ENCODE results near the gene NRDE2. TPM values are rescaled to one million over a fixed set of nuclear protein-coding genes. Genes with fewer than 3 reads are reported as not detected.

The NRDE2 gene, protein sequence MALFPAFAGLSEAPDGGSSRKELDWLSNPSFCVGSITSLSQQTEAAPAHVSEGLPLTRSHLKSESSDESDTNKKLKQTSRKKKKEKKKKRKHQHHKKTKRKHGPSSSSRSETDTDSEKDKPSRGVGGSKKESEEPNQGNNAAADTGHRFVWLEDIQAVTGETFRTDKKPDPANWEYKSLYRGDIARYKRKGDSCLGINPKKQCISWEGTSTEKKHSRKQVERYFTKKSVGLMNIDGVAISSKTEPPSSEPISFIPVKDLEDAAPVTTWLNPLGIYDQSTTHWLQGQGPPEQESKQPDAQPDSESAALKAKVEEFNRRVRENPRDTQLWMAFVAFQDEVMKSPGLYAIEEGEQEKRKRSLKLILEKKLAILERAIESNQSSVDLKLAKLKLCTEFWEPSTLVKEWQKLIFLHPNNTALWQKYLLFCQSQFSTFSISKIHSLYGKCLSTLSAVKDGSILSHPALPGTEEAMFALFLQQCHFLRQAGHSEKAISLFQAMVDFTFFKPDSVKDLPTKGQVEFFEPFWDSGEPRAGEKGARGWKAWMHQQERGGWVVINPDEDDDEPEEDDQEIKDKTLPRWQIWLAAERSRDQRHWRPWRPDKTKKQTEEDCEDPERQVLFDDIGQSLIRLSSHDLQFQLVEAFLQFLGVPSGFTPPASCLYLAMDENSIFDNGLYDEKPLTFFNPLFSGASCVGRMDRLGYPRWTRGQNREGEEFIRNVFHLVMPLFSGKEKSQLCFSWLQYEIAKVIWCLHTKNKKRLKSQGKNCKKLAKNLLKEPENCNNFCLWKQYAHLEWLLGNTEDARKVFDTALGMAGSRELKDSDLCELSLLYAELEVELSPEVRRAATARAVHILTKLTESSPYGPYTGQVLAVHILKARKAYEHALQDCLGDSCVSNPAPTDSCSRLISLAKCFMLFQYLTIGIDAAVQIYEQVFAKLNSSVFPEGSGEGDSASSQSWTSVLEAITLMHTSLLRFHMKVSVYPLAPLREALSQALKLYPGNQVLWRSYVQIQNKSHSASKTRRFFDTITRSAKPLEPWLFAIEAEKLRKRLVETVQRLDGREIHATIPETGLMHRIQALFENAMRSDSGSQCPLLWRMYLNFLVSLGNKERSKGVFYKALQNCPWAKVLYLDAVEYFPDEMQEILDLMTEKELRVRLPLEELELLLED
- 10 to 100 TPM; 11.2 to 20.0 (median 16.3) TPM for polyA plus RNA-seq
- long read RNA-seq, donor 1, result 0 reads
- long read RNA-seq, donor 2, partial matches to known transcripts, result 0 of 1 reads
- long read RNA-seq, donor 2, other reads (novel, unspliced or antisense), result 0 of 1 reads
- long read RNA-seq, donor 3, partial matches to known transcripts, result 0 of 2 reads
- long read RNA-seq, donor 3, other reads (novel, unspliced or antisense), result 0 of 2 reads
- long read RNA-seq, donor 4, result 0 reads
- long read RNA-seq, donor 5, partial matches to known transcripts, result 0 of 2 reads
- long read RNA-seq, donor 5, other reads (novel, unspliced or antisense), result 0 of 2 reads
- long read RNA-seq, donor 6, partial matches to known transcripts, result 0 of 4 reads
- long read RNA-seq, donor 6, other reads (novel, unspliced or antisense), result 0 of 4 reads
- long read RNA-seq, donor 7, result 0 reads
- long read RNA-seq, donor 8, result 0 reads
- long read RNA-seq, donor 9, partial matches to known transcripts, result 0 of 1 reads
- long read RNA-seq, donor 9, other reads (novel, unspliced or antisense), result 0 of 1 reads
- long read RNA-seq, donor 10, partial matches to known transcripts, result 0 of 3 reads
- long read RNA-seq, donor 10, other reads (novel, unspliced or antisense), result 0 of 3 reads

GRCh38 chr14:90331497-90332270, at the start of gene NRDE2:
TSS of gene NRDE2 (minus strand) at chr14:90331941. CDS start at chr14:90331904, 37 bp downstream.
- H3K36me3 ChIP-seq (ENCODE audit: control insufficient read depth in 3 of 3, insufficient read depth in 2 of 3, low read depth in 1 of 3, low read length in 3 of 3), result peaks cover 0 to 9% (median 0%) of the 10 kb centered on the region in 3 donors
- peaks cover 2 to 14% (median 4%) of the 10 kb centered on the region in 3 donors for H3K4me1 ChIP-seq (ENCODE audit: control insufficient read depth in 3 of 3, insufficient read depth in 2 of 3, low read depth in 1 of 3, low read length in 2 of 3)
- H3K9me3 ChIP-seq (ENCODE audit: control insufficient read depth in 2 of 2, insufficient read depth in 1 of 2, low read depth in 1 of 2, low read length in 1 of 2), result no peaks in the 10 kb centered on the region
- WGBS, 3 donors, result 1 to 3% (median 1%) methylated on average over 46 of the region's 46 CpGs
- DNase-seq (peak; percentile 99), FAIRE-seq (no peak)
- peak within 1 kb of the TSS; percentile 57 to 78 (median 67) for H3K4me3 ChIP-seq (ENCODE audit: low read depth in 1 of 3, low read length in 3 of 3)
- no peaks in the 10 kb centered on the region for H3K27me3 ChIP-seq (ENCODE audit: control insufficient read depth in 3 of 3, insufficient read depth in 3 of 3, low read length in 3 of 3)
- peak within 1 kb of the TSS; percentile 62 to 92 (median 83) for H3K27ac ChIP-seq (ENCODE audit: low read depth in 1 of 3, low read length in 2 of 3)

- peak overlapping the region in 2 of 3 donors; percentile 61 to 70 for H3K4me3 ChIP-seq (ENCODE audit: low read depth in 1 of 3, low read length in 3 of 3)
- DNase-seq (peak; percentile 83 to 88), FAIRE-seq (no peak)
- peaks cover 4 to 59% (median 6%) of the 10 kb centered on the region in 3 donors for H3K4me1 ChIP-seq (ENCODE audit: control insufficient read depth in 3 of 3, insufficient read depth in 2 of 3, low read depth in 1 of 3, low read length in 2 of 3)
- H3K9me3 ChIP-seq (ENCODE audit: control insufficient read depth in 2 of 2, insufficient read depth in 1 of 2, low read depth in 1 of 2, low read length in 1 of 2), result no peaks in the 10 kb centered on the region
- 32 to 50% (median 43%) methylated on average over 8 of the region's 8 CpGs for WGBS, 3 donors
- H3K36me3 ChIP-seq (ENCODE audit: control insufficient read depth in 3 of 3, insufficient read depth in 2 of 3, low read depth in 1 of 3, low read length in 3 of 3), result no peaks in the 10 kb centered on the region
- peak overlapping the region; percentile 75 to 99 (median 98) for H3K27ac ChIP-seq (ENCODE audit: low read depth in 1 of 3, low read length in 2 of 3)
- no peaks in the 10 kb centered on the region for H3K27me3 ChIP-seq (ENCODE audit: control insufficient read depth in 3 of 3, insufficient read depth in 3 of 3, low read length in 3 of 3)
Measured at GRCh38 chr14:90381011-90381786, 49.5 kb upstream of the NRDE2 start.

GRCh38 chr14:90379106-90379505, 47.4 kb upstream of the NRDE2 start:
- FAIRE-seq (no peak), DNase-seq (no peak)
- WGBS, 3 donors, result 14 to 67% (median 41%) methylated on average over 2 of the region's 2 CpGs
- Histone ChIP-seq H3K27me3 (ENCODE audit: control insufficient read depth in 3 of 3, insufficient read depth in 3 of 3, low read length in 3 of 3) (no peaks in the 10 kb centered on the region), H3K9me3 (ENCODE audit: control insufficient read depth in 2 of 2, insufficient read depth in 1 of 2, low read depth in 1 of 2, low read length in 1 of 2) (no peaks in the 10 kb centered on the region), H3K36me3 (ENCODE audit: control insufficient read depth in 3 of 3, insufficient read depth in 2 of 3, low read depth in 1 of 3, low read length in 3 of 3) (no peaks in the 10 kb centered on the region), H3K4me3 (ENCODE audit: low read depth in 1 of 3, low read length in 3 of 3) (no peak overlapping the region), H3K27ac (ENCODE audit: low read depth in 1 of 3, low read length in 2 of 3) (no peak overlapping the region), H3K4me1 (ENCODE audit: control insufficient read depth in 3 of 3, insufficient read depth in 2 of 3, low read depth in 1 of 3, low read length in 2 of 3) (peaks cover 4 to 47% (median 4%) of the 10 kb centered on the region in 3 donors)

DNA sequence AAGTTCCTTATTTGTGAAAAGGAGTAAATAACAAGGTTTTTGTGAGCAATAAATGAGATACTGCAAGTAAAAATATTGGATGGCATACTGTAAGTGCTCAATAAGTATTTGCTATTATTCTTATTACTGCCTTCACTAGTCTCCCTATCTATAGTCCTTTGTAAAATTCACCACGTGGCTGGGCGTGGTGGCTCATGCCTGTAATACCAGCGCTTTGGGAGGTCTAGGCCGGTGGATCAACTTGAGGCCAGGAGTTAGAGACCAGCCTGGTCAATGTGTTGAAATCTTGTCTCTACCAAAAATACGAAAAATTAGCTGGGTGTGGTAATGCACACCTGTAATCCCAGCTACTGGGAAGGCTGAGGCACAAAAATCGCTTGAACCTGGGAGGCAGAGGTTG, 46.5 kb upstream of the NRDE2 start:
- Histone ChIP-seq H3K9me3 (ENCODE audit: control insufficient read depth in 2 of 2, insufficient read depth in 1 of 2, low read depth in 1 of 2, low read length in 1 of 2) (no peaks in the 10 kb centered on the region), H3K4me1 (ENCODE audit: control insufficient read depth in 3 of 3, insufficient read depth in 2 of 3, low read depth in 1 of 3, low read length in 2 of 3) (peaks cover 4 to 44% (median 4%) of the 10 kb centered on the region in 3 donors), H3K27me3 (ENCODE audit: control insufficient read depth in 3 of 3, insufficient read depth in 3 of 3, low read length in 3 of 3) (no peaks in the 10 kb centered on the region), H3K27ac (ENCODE audit: low read depth in 1 of 3, low read length in 2 of 3) (no peak overlapping the region), H3K4me3 (ENCODE audit: low read depth in 1 of 3, low read length in 3 of 3) (no peak overlapping the region), H3K36me3 (ENCODE audit: control insufficient read depth in 3 of 3, insufficient read depth in 2 of 3, low read depth in 1 of 3, low read length in 3 of 3) (no peaks in the 10 kb centered on the region)
- 69 to 82% (median 77%) methylated on average over 6 of the region's 6 CpGs for WGBS, 3 donors
- DNase-seq (no peak), FAIRE-seq (no peak)

DNA sequence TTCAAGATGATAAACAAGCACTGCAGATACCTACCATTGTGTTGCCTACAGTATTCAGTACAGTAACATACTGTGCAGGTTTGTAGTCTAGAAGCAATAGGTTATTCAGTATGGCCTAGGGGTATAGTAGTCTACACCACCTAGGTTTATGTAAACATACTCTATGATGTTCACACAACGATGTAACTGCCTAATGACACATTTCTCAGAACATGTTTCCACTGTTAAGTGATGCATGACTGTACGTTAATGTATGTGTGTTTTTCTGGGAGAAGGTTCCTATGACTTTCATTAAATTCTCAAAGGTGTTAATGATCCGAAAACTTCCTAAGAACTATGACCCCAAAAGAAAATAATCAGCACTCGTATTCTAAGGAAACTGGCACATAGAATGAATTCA, 44.2 kb upstream of the NRDE2 start:
- Histone ChIP-seq H3K9me3 (ENCODE audit: control insufficient read depth in 2 of 2, insufficient read depth in 1 of 2, low read depth in 1 of 2, low read length in 1 of 2) (no peaks in the 10 kb centered on the region), H3K36me3 (ENCODE audit: control insufficient read depth in 3 of 3, insufficient read depth in 2 of 3, low read depth in 1 of 3, low read length in 3 of 3) (no peaks in the 10 kb centered on the region), H3K27me3 (ENCODE audit: control insufficient read depth in 3 of 3, insufficient read depth in 3 of 3, low read length in 3 of 3) (no peaks in the 10 kb centered on the region), H3K4me1 (ENCODE audit: control insufficient read depth in 3 of 3, insufficient read depth in 2 of 3, low read depth in 1 of 3, low read length in 2 of 3) (peaks cover 1 to 28% (median 2%) of the 10 kb centered on the region in 3 donors), H3K27ac (ENCODE audit: low read depth in 1 of 3, low read length in 2 of 3) (no peak overlapping the region), H3K4me3 (ENCODE audit: low read depth in 1 of 3, low read length in 3 of 3) (no peak overlapping the region)
- no peak for DNase-seq
- 76 to 82% (median 77%) methylated on average over 4 of the region's 4 CpGs for WGBS, 3 donors
- FAIRE-seq, result no peak

GRCh38 chr14:90374813-90375212, 43.1 kb upstream of the NRDE2 start:
- peaks cover 0 to 18% (median 1%) of the 10 kb centered on the region in 3 donors for H3K4me1 ChIP-seq (ENCODE audit: control insufficient read depth in 3 of 3, insufficient read depth in 2 of 3, low read depth in 1 of 3, low read length in 2 of 3)
- H3K36me3 ChIP-seq (ENCODE audit: control insufficient read depth in 3 of 3, insufficient read depth in 2 of 3, low read depth in 1 of 3, low read length in 3 of 3), result no peaks in the 10 kb centered on the region
- no peak for DNase-seq
- H3K4me3 ChIP-seq (ENCODE audit: low read depth in 1 of 3, low read length in 3 of 3), result no peak overlapping the region
- 94 to 100% (median 96%) methylated on average over 4 of the region's 4 CpGs for WGBS, 3 donors
- H3K9me3 ChIP-seq (ENCODE audit: control insufficient read depth in 2 of 2, insufficient read depth in 1 of 2, low read depth in 1 of 2, low read length in 1 of 2), result no peaks in the 10 kb centered on the region
- no peak for FAIRE-seq
- no peak overlapping the region for H3K27ac ChIP-seq (ENCODE audit: low read depth in 1 of 3, low read length in 2 of 3)
- no peaks in the 10 kb centered on the region for H3K27me3 ChIP-seq (ENCODE audit: control insufficient read depth in 3 of 3, insufficient read depth in 3 of 3, low read length in 3 of 3)
